ENCODE measurements around the gene ZBTB20.

ZBTB20 gene

DNA sequence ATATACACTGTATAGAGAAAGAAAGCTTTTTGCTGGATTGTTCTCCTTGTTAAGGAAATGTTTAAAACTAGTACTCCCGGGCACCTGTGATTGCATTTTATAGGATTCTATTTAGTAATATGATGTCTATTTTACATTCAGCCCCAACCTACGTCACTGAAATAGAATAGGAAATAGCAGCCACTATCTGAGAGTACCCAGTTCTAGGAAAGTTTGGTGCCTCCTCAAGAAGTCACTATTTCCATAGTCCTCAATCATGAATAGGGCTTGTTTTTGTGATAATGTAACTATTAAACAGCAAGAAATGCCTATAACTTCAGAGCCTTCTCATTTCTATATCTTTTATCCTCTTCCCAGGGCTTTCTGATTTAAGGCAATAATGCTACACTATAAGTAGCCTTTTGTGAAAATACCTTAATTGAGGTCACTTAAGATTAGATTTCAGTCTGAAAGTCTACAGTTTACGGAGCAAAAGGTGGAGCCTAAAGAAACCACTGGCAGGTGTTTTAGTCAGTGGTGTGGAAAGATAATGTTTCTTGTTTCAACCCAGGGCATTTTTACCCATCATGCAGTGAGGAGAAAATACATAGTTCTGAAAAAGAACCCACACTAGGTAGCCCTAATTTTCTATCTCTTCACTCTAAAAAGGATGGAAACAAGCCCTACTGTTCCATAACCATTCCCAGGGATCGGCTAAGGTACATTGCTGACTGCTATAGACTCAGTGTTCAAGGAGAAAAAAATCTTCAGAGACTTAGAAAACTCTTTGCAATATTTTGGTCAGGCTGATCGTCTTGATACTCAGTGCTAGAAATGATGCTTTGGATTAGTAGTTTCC lies 814.5 kb downstream of the ZBTB20 start:
- no peak for ATAC-seq
- TF ChIP-seq OSR1 (CRISPR knock-in tag; IDR thresholded peaks at IDR 0.05): no peak
- TF ChIP-seq ZFP30 (CRISPR knock-in tag; IDR thresholded peaks at IDR 0.05): no peak
- TF ChIP-seq ZNF565 (CRISPR knock-in tag; conservative IDR thresholded peaks at IDR 0.05; ENCODE audit: low read depth): no peak
- no peak for TF ChIP-seq ISL1 (CRISPR knock-in tag; IDR thresholded peaks at IDR 0.05)
- no peak for TF ChIP-seq BACH2 (CRISPR knock-in tag; IDR thresholded peaks at IDR 0.05; ENCODE audit: borderline replicate concordance)
- TF ChIP-seq ZC3H10 (CRISPR knock-in tag; IDR thresholded peaks at IDR 0.05): no peak
- TF ChIP-seq, protein P1, sequence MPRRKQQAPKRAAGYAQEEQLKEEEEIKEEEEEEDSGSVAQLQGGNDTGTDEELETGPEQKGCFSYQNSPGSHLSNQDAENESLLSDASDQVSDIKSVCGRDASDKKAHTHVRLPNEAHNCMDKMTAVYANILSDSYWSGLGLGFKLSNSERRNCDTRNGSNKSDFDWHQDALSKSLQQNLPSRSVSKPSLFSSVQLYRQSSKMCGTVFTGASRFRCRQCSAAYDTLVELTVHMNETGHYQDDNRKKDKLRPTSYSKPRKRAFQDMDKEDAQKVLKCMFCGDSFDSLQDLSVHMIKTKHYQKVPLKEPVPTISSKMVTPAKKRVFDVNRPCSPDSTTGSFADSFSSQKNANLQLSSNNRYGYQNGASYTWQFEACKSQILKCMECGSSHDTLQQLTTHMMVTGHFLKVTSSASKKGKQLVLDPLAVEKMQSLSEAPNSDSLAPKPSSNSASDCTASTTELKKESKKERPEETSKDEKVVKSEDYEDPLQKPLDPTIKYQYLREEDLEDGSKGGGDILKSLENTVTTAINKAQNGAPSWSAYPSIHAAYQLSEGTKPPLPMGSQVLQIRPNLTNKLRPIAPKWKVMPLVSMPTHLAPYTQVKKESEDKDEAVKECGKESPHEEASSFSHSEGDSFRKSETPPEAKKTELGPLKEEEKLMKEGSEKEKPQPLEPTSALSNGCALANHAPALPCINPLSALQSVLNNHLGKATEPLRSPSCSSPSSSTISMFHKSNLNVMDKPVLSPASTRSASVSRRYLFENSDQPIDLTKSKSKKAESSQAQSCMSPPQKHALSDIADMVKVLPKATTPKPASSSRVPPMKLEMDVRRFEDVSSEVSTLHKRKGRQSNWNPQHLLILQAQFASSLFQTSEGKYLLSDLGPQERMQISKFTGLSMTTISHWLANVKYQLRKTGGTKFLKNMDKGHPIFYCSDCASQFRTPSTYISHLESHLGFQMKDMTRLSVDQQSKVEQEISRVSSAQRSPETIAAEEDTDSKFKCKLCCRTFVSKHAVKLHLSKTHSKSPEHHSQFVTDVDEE (CRISPR knock-in tag; IDR thresholded peaks at IDR 0.05): no peak
- TF ChIP-seq, protein P2, sequence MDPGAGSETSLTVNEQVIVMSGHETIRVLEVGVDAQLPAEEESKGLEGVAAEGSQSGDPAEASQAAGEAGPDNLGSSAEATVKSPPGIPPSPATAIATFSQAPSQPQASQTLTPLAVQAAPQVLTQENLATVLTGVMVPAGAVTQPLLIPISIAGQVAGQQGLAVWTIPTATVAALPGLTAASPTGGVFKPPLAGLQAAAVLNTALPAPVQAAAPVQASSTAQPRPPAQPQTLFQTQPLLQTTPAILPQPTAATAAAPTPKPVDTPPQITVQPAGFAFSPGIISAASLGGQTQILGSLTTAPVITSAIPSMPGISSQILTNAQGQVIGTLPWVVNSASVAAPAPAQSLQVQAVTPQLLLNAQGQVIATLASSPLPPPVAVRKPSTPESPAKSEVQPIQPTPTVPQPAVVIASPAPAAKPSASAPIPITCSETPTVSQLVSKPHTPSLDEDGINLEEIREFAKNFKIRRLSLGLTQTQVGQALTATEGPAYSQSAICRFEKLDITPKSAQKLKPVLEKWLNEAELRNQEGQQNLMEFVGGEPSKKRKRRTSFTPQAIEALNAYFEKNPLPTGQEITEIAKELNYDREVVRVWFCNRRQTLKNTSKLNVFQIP (CRISPR knock-in tag; IDR thresholded peaks at IDR 0.05; ENCODE audit: borderline replicate concordance, low read depth): no peak

DNA sequence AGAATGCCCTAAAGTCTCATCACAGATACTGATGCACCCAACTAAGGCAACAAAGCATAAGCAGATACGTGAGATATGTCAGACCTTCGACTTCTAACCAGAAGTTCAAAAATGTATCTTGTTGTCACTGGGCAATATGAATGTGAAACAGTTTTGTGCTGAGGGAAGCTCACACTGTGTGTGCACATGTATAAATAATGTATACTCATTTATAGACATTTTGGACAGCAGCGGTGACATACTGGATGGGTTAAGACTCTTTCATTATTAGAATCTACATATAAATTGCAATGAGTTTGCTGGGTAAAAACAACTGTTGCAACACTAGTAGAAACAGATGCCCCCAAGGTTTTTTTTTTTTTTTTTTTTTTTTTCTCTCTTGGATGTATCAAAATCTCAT lies 815.4 kb downstream of the ZBTB20 start:
- TF ChIP-seq RARB (CRISPR knock-in tag; IDR thresholded peaks at IDR 0.05) (no peak), CSDC2 (CRISPR knock-in tag; IDR thresholded peaks at IDR 0.05) (no peak), TCF4 (CRISPR knock-in tag; IDR thresholded peaks at IDR 0.05; ENCODE audit: borderline replicate concordance) (no peak), SNAI2 (CRISPR knock-in tag; IDR thresholded peaks at IDR 0.05) (no peak), GLIS3 (CRISPR knock-in tag; IDR thresholded peaks at IDR 0.05) (no peak), ZNF565 (CRISPR knock-in tag; conservative IDR thresholded peaks at IDR 0.05; ENCODE audit: low read depth) (no peak), ZC3H10 (CRISPR knock-in tag; IDR thresholded peaks at IDR 0.05) (no peak), BACH2 (CRISPR knock-in tag; IDR thresholded peaks at IDR 0.05; ENCODE audit: borderline replicate concordance) (no peak), ARNTL (CRISPR knock-in tag; IDR thresholded peaks at IDR 0.05; ENCODE audit: borderline replicate concordance, low read depth) (no peak), ESRRG (CRISPR knock-in tag; IDR thresholded peaks at IDR 0.05) (no peak), PPARA (CRISPR knock-in tag; IDR thresholded peaks at IDR 0.05; ENCODE audit: borderline replicate concordance) (no peak), ZFP3 (CRISPR knock-in tag; IDR thresholded peaks at IDR 0.05) (no peak), TOX (CRISPR knock-in tag; IDR thresholded peaks at IDR 0.05; ENCODE audit: borderline replicate concordance) (no peak), ZNF70 (CRISPR knock-in tag; IDR thresholded peaks at IDR 0.05) (no peak)
- TF ChIP-seq, protein P2 (CRISPR knock-in tag; IDR thresholded peaks at IDR 0.05; ENCODE audit: borderline replicate concordance, low read depth): no peak
- TF ChIP-seq, protein P1 (CRISPR knock-in tag; IDR thresholded peaks at IDR 0.05): no peak
- TF ChIP-seq, protein P3, sequence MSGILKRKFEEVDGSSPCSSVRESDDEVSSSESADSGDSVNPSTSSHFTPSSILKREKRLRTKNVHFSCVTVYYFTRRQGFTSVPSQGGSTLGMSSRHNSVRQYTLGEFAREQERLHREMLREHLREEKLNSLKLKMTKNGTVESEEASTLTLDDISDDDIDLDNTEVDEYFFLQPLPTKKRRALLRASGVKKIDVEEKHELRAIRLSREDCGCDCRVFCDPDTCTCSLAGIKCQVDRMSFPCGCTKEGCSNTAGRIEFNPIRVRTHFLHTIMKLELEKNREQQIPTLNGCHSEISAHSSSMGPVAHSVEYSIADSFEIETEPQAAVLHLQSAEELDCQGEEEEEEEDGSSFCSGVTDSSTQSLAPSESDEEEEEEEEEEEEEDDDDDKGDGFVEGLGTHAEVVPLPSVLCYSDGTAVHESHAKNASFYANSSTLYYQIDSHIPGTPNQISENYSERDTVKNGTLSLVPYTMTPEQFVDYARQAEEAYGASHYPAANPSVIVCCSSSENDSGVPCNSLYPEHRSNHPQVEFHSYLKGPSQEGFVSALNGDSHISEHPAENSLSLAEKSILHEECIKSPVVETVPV (CRISPR knock-in tag; IDR thresholded peaks at IDR 0.05): no peak
- TF ChIP-seq, protein P4, sequence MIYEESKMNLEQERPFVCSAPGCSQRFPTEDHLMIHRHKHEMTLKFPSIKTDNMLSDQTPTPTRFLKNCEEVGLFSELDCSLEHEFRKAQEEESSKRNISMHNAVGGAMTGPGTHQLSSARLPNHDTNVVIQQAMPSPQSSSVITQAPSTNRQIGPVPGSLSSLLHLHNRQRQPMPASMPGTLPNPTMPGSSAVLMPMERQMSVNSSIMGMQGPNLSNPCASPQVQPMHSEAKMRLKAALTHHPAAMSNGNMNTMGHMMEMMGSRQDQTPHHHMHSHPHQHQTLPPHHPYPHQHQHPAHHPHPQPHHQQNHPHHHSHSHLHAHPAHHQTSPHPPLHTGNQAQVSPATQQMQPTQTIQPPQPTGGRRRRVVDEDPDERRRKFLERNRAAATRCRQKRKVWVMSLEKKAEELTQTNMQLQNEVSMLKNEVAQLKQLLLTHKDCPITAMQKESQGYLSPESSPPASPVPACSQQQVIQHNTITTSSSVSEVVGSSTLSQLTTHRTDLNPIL (CRISPR knock-in tag; IDR thresholded peaks at IDR 0.05; ENCODE audit: low read depth): no peak
- TF ChIP-seq, protein P5, sequence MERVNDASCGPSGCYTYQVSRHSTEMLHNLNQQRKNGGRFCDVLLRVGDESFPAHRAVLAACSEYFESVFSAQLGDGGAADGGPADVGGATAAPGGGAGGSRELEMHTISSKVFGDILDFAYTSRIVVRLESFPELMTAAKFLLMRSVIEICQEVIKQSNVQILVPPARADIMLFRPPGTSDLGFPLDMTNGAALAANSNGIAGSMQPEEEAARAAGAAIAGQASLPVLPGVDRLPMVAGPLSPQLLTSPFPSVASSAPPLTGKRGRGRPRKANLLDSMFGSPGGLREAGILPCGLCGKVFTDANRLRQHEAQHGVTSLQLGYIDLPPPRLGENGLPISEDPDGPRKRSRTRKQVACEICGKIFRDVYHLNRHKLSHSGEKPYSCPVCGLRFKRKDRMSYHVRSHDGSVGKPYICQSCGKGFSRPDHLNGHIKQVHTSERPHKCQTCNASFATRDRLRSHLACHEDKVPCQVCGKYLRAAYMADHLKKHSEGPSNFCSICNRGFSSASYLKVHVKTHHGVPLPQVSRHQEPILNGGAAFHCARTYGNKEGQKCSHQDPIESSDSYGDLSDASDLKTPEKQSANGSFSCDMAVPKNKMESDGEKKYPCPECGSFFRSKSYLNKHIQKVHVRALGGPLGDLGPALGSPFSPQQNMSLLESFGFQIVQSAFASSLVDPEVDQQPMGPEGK (CRISPR knock-in tag; IDR thresholded peaks at IDR 0.05; ENCODE audit: borderline replicate concordance): no peak
- ATAC-seq: no peak

Measured in SK-N-SH treated with all-trans-retinoic acid at 6 μM for 48 hours (cell line).